Suprapubic skin (tissue), 3 donors: ENCODE results near the gene PASK.

Source experiments
- POLR2AphosphoS5 ChIP-seq, 3 donors: sonication (generic); formaldehyde crosslinking; IDR thresholded peaks; one replicate each; pipeline ENCODE4 v1.6.1; 2017; ENCODE audit warnings: antibody characterized with exemption in 3 of 3
- TF ChIP-seq, protein P1 (sequence below), 2 donors: fragments of 200-600 bp in 1 of 2; fragments of 450-650 bp in 1 of 2; sonication (generic) in 1 of 2; IDR thresholded peaks; one replicate each; pipeline ENCODE4 v1.5.1; 2016 to 2019; ENCODE audit warnings: antibody characterized with exemption in 2 of 2, mild to moderate bottlenecking in 1 of 2, moderate library complexity in 1 of 2

DNA sequence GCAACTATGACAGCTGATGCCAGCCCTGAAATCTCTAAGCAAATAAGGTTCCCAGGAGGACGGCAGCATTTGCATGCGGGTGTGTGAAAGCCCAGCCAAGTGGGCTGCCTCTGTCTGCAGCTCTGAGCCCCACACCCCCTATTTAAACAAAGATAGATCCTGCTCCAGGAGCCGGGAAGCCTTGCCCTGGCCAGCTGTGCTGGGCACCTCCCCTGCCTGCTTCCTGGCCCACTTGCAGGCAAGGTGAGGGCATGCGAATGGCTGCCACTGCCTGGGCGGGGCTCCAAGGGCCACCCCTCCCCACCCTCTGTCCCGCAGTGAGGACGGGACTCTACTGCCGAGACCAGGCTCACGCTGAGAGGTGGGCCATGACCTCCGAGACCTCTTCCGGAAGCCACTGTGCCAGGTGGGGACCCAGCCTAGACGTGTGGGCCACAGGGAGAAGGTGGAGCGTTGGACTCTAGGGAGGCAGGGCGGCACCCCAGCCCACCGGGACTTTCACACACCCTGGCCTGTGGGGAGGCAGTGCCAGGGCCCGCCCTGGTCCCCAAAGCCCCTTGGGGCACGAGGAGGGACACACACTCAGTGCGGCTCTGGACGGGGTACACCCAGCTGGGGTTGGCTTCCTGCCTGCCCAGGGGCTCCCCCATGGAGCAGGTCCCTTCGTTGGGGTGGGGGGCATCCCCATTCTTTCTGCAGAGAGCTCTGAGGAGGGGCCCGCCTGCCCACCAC lies 39.3 kb upstream of the PASK start, which contains the start of gene ANO7:
- TF ChIP-seq POLR2AphosphoS5 (IDR thresholded peaks at IDR 0.05): no peak
- TF ChIP-seq, protein P1, sequence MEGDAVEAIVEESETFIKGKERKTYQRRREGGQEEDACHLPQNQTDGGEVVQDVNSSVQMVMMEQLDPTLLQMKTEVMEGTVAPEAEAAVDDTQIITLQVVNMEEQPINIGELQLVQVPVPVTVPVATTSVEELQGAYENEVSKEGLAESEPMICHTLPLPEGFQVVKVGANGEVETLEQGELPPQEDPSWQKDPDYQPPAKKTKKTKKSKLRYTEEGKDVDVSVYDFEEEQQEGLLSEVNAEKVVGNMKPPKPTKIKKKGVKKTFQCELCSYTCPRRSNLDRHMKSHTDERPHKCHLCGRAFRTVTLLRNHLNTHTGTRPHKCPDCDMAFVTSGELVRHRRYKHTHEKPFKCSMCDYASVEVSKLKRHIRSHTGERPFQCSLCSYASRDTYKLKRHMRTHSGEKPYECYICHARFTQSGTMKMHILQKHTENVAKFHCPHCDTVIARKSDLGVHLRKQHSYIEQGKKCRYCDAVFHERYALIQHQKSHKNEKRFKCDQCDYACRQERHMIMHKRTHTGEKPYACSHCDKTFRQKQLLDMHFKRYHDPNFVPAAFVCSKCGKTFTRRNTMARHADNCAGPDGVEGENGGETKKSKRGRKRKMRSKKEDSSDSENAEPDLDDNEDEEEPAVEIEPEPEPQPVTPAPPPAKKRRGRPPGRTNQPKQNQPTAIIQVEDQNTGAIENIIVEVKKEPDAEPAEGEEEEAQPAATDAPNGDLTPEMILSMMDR (IDR thresholded peaks at IDR 0.05): no peak
